ENCODE results near the gene NPAS3. TPM values are rescaled to one million over a fixed set of nuclear protein-coding genes. Genes with fewer than 3 reads are reported as not detected.

The NPAS3 gene
- total and polyA plus RNA-seq, 8 donors = 0.23 to 2.8 (median 1.4) TPM

DNA sequence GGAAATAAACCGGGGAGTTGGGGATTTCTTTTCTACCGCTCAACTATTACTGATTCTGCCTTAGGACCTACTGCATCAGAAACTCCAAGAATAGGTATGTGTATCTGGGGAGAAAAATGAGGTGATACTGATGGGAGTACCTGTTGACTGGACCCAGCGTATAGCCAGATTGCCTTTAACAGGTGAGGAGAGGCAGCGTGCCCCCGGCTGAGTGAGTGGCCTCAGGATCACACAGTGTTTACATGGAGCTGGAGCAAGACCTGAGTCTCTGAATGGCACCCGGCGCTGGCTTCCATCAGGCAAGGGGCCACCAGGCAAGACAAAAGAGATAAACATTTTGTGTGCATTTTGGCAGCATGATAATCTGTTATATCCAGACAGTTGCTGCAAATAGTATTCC, 516.0 kb downstream of the NPAS3 start:
- H3K9me3 ChIP-seq = no peaks in the 10 kb centered on the region
- 62% methylated on average over 7 of the region's 7 CpGs for WGBS, 2 donors
- no peaks in the 10 kb centered on the region for H3K4me1 ChIP-seq
- FAIRE-seq (no peak), DNase-seq (no peak), ATAC-seq (no peak)
- H3K27me3 ChIP-seq = no peaks in the 10 kb centered on the region
- no peaks in the 10 kb centered on the region for H3K36me3 ChIP-seq
- H3K27ac ChIP-seq = no peak overlapping the region
- intact Hi-C loops (cut with DNase I) = no loop called here
- TF ChIP-seq, protein P1, sequence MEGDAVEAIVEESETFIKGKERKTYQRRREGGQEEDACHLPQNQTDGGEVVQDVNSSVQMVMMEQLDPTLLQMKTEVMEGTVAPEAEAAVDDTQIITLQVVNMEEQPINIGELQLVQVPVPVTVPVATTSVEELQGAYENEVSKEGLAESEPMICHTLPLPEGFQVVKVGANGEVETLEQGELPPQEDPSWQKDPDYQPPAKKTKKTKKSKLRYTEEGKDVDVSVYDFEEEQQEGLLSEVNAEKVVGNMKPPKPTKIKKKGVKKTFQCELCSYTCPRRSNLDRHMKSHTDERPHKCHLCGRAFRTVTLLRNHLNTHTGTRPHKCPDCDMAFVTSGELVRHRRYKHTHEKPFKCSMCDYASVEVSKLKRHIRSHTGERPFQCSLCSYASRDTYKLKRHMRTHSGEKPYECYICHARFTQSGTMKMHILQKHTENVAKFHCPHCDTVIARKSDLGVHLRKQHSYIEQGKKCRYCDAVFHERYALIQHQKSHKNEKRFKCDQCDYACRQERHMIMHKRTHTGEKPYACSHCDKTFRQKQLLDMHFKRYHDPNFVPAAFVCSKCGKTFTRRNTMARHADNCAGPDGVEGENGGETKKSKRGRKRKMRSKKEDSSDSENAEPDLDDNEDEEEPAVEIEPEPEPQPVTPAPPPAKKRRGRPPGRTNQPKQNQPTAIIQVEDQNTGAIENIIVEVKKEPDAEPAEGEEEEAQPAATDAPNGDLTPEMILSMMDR (IDR thresholded peaks at IDR 0.05) = no peak
- no peak overlapping the region for H3K4me3 ChIP-seq

DNA sequence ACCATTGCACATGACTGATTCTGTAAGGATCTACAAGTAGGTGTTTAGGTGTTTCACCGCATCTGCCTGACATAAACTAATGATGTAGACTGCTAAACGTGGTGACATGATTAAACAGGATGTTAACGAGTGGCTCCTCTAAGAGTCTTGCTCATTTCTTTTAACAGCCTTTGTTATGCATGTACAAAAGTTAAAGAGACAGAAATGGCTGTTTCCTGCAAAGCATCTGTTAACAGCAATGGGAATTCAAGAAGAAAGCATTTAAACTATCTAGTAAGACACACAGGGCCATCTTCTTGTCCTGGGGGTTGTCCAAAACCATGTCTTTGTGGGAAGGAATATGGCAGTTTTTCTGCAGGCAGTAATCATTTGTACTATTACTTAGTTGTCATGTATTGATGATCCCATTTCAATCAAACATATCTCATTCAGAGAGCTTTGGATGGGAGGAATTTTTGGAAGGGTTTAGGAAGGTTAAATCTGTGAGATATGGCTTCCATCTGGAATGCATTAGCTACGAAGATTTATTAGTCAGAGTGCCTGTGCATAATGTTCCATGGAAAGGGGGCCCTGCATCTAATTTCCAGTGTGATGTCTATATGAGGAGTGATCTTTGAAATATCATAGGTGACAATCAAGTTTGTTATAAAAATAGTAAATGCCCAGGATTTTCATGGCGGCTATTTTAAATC, 517.1 kb downstream of the NPAS3 start:
- H3K27ac ChIP-seq = no peak overlapping the region
- DNase-seq (no peak), ATAC-seq (no peak), FAIRE-seq (no peak)
- H3K4me1 ChIP-seq = no peaks in the 10 kb centered on the region
- no peak overlapping the region for H3K4me3 ChIP-seq
- intact Hi-C loops (cut with DNase I) = no loop called here
- no peaks in the 10 kb centered on the region for H3K9me3 ChIP-seq
- no peaks in the 10 kb centered on the region for H3K27me3 ChIP-seq
- WGBS, 2 donors = 74 to 75% methylated on average over 5 of the region's 5 CpGs
- H3K36me3 ChIP-seq = no peaks in the 10 kb centered on the region
- TF ChIP-seq, protein P1 (IDR thresholded peaks at IDR 0.05) = no peak

DNA sequence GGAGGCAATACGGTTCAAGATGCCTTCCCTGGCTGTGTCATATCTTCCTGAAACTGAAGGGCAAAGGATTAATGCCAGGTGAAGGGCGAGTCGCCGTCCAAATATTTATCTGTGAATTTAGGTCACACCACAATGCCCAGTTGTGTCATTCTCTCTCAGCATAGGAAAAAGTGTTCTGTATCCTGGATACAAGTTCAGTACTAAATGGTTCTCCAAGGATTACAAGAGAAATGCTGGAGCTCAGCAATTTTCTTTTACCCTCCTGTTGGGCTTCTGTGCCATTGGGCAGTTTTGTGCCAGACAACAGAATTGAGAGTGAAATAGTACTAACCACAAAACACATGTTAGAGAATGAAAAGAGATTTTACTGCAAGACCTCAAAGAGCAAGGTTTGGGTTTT, 518.3 kb downstream of the NPAS3 start:
- Histone ChIP-seq H3K4me3 (no peak overlapping the region), H3K4me1 (no peaks in the 10 kb centered on the region), H3K27me3 (no peaks in the 10 kb centered on the region), H3K9me3 (no peaks in the 10 kb centered on the region), H3K27ac (no peak overlapping the region), H3K36me3 (no peaks in the 10 kb centered on the region)
- TF ChIP-seq, protein P1 (IDR thresholded peaks at IDR 0.05) = no peak
- DNase-seq (no peak), FAIRE-seq (no peak), ATAC-seq (peak in 2 of 4 donors; percentile 34 to 37)
- intact Hi-C loops (cut with DNase I) = no loop called here
- 63 to 64% methylated on average over 4 of the region's 4 CpGs for WGBS, 2 donors

DNA sequence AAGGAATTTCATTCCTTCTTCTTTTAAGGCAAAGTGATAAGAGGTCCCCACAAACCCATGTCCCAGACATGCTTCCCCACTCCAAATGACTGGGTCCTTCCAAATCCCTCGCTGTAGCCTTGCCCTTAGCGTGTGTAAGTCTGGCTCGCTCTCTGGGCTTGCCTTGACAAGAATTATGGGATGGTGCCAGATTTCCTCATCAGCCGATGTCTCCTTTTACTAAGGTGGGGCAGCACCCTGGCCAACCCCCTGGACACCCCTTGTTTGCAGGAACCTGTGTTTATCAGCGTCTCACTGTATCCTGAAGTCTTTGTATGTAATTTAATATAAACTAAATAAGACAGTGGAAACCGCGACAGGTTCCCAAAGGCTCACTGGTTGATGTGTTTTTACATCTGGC, 518.9 kb downstream of the NPAS3 start:
- WGBS, 2 donors = 85 to 91% methylated on average over 7 of the region's 7 CpGs
- Histone ChIP-seq H3K27me3 (no peaks in the 10 kb centered on the region), H3K4me3 (no peak overlapping the region), H3K4me1 (no peaks in the 10 kb centered on the region), H3K36me3 (no peaks in the 10 kb centered on the region), H3K27ac (no peak overlapping the region), H3K9me3 (no peaks in the 10 kb centered on the region)
- intact Hi-C loops (cut with DNase I) = no loop called here
- no peak for DNase-seq
- TF ChIP-seq, protein P1 (IDR thresholded peaks at IDR 0.05) = no peak
- no peak for ATAC-seq
- FAIRE-seq = no peak

DNA sequence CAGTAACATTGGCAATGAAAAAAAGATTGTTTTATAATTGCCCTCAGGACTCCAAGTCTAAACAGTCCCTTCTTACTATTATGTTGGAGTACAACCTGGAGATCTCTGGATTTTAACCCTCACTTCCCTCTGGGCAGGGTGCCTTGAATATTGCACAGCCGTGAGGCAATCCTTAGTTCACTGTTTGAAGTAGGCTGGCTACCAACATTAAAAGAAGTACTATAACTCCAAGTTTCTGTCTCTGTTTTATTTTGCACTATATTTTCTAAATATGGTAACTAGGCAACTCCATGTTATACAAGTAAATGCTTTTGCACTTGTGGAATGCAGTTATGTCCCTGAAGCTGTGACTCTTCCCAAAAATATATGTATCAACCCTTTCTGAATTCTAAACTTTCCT, 521.5 kb downstream of the NPAS3 start:
- 78 to 91% methylated on average over 1 of the region's 1 CpG for WGBS, 2 donors
- intact Hi-C loops (cut with DNase I) = no loop called here
- no peak for ATAC-seq

More for the DNA sequence above, 521.5 kb downstream of the NPAS3 start:
- DNase-seq (no peak), FAIRE-seq (no peak)
- Histone ChIP-seq H3K27me3 (no peaks in the 10 kb centered on the region), H3K36me3 (no peaks in the 10 kb centered on the region), H3K9me3 (no peaks in the 10 kb centered on the region), H3K4me1 (no peaks in the 10 kb centered on the region), H3K27ac (no peak overlapping the region), H3K4me3 (no peak overlapping the region)
- TF ChIP-seq, protein P1 (IDR thresholded peaks at IDR 0.05) = no peak

Data from pancreas (tissue), 10 donors.